ENCODE data around the gene RBM19. TPM values are rescaled to one million over a fixed set of nuclear protein-coding genes. Genes with fewer than 3 reads are reported as not detected.
A peak's percentile ranks its signal among the peaks of the same experiment; 100 is the strongest.

The RBM19 gene
- total RNA-seq, 2 experiments from 2014 or later = 29.6 to 33.8 TPM

DNA sequence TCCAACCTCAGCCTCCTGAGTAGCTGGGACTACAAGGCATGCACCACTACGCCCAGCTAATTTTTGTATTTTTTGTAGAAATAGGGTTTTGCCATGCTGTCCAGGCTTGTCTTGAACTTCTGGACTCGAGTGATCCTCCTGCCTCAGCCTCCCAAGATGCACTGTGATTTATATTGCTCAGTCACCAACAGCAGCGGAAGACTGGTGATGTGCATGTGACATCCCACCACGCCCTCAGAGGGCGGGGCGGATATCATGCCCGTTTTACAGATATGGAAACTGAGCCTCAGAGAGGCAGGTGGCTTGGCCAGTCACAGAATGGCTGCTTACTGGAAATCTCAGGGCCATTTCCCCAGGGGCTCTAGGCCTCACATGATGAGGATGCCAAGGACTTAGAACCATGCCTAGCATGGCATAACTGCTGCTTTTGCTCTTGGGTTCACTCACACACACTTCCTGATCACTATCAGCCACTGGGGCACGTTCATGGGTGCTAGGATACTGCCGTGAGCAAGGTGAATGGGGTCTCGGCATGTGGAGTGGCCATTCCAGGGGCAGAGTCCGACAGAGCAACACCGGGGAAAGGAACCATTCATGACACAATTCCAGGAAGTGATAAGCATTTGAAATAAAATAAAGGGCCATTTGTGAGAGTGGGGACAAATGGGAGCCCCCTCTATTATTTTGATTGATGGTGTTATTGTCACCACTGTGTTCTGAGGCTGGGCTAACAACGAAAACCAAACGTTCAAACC, 31.9 kb downstream of the RBM19 start:
- Mint-ChIP-seq H3K27ac (no peak overlapping the region), H3K36me3 (ENCODE audit: low read depth) (peaks cover 13% of the 10 kb centered on the region), H3K4me1 (ENCODE audit: low read depth) (peaks cover 12% of the 10 kb centered on the region), H3K27me3 (ENCODE audit: low read depth) (no peaks in the 10 kb centered on the region), H3K4me3 (no peak overlapping the region), H3K9me3 (ENCODE audit: insufficient read depth) (no peaks in the 10 kb centered on the region)
- no peak for DNase-seq
- CTCF ChIA-PET = no interaction called here
- POLR2A ChIA-PET = no interaction called here
- no peak for ATAC-seq

DNA sequence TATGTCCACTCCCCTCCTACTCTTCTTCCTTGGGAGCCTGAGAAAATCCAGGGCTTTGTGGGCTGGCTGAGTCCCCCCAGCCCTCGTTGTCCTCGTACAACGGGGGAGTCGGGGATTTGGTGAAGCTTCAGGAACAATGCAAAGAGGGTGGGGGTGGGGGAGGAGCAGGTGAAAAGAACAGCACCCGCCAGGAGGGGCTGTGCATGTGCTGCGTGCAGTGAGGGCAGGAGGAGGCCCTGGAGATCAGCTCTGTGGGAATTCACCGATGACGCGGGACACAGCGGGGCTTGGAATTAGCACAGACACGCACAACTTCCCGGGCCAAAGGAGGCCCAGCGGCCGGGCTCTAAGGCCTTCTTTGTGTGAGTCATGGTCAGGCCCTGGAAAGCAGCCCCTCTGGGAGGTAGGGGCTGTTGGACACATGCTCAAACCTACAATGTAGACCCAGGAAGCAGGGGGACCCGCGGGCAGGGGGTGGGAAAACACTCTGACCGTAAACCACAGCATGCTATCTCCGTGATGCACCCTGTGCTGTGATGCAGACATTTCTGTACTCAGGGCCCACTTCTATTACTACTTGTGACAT, 32.8 kb downstream of the RBM19 start:
- H3K9me3 Mint-ChIP-seq (ENCODE audit: insufficient read depth) = no peaks in the 10 kb centered on the region
- H3K27ac Mint-ChIP-seq = no peak overlapping the region

DNA sequence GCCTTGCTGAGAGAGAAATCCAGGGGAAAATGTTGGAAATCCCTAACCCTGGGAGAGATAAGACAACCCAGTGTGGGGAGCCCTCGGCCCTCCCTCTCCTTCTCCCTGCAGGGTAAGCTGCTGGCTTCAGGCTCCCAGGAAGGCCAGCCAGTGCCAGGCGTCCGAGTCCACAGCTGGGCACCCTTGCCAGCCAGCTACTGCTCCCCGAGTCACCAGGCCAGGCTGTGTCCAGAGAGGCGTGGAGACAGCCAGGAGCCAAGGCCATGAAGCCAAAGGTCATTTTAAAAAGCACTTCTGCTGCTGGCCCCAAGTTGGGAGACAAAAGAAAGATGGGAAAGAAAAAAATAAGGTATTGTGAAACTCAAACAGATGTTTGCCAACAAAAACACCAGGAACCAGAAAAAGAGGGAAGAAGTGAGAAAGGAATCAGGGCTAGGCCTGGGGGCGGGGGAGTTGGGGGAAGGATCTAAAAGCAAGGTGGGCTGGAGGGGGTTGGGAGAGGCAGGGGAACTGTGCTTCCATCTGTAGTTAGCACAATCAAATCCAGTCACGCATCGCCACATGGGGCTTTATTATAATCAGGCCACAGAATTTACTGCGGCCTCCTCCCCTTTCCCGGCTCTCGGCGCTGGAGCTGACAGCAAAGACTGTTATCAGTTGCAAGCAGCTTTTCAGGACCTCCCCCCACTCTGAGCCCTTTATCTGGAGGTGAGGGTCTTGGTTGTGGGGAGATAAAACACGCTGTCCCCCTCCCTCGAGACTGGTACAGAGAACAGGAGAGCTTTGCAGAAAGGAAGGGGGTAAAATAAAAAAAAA, 33.5 kb downstream of the RBM19 start:
- Mint-ChIP-seq H3K27ac (no peak overlapping the region), H3K27me3 (ENCODE audit: low read depth) (no peaks in the 10 kb centered on the region), H3K4me1 (ENCODE audit: low read depth) (peaks cover 14% of the 10 kb centered on the region), H3K4me3 (no peak overlapping the region), H3K9me3 (ENCODE audit: insufficient read depth) (no peaks in the 10 kb centered on the region), H3K36me3 (ENCODE audit: low read depth) (peaks cover 9% of the 10 kb centered on the region)
- ATAC-seq (no peak), DNase-seq (no peak)
- ChIA-PET POLR2A (no interaction called here), CTCF (no interaction called here)

More for the DNA sequence above, 32.8 kb downstream of the RBM19 start:
- ChIA-PET POLR2A (no interaction called here), CTCF (no interaction called here)
- no peaks in the 10 kb centered on the region for H3K27me3 Mint-ChIP-seq (ENCODE audit: low read depth)
- peaks cover 14% of the 10 kb centered on the region for H3K4me1 Mint-ChIP-seq (ENCODE audit: low read depth)
- ATAC-seq (no peak), DNase-seq (no peak)
- H3K36me3 Mint-ChIP-seq (ENCODE audit: low read depth) = peaks cover 9% of the 10 kb centered on the region
- H3K4me3 Mint-ChIP-seq = no peak overlapping the region

DNA sequence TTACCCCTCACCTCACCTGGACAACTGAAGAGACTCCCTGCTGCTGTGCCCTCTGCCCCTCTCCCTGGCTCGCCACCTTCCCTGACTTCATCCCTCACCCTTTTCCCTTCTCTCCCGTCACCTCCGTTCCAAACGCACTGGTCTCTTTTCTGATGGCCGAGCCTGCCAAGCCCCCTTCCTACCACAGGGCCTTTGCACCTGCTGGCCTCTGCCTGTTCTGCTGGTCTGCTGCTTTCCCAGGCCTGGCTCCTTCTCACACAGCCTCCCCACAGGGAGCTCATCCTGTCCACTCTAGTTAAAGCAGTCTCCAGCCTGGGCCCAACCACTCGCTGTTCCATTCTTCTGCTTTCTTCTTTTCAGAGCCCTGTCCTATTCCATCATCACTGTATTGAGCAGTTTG, 34.6 kb downstream of the RBM19 start:
- ChIA-PET POLR2A (no interaction called here), CTCF (no interaction called here)
- H3K9me3 Mint-ChIP-seq (ENCODE audit: insufficient read depth) = no peaks in the 10 kb centered on the region
- H3K36me3 Mint-ChIP-seq (ENCODE audit: low read depth) = peaks cover 13% of the 10 kb centered on the region
- H3K4me3 Mint-ChIP-seq = no peak overlapping the region
- H3K27me3 Mint-ChIP-seq (ENCODE audit: low read depth) = no peaks in the 10 kb centered on the region
- DNase-seq (no peak), ATAC-seq (no peak)
- peaks cover 22% of the 10 kb centered on the region for H3K4me1 Mint-ChIP-seq (ENCODE audit: low read depth)
- no peak overlapping the region for H3K27ac Mint-ChIP-seq

DNA sequence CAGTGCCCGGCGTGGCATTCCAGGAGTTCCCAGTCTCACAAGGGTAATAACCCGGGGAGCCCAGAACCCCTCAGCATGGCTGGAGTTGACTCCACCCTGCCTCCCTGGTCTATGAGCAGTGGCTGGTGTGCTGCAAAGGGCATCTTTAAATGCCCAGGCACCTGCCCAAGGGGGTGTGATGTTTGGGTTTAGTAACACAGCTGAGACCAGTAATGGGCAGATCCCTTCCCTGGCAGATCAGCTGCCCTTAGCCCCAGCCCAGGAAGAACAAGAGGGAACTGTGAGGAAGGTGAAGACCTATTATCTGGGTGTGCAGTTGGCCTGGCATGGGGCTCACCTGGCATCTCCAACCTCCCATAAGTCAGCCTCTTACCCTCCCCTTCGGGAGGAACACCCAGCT, 35.9 kb downstream of the RBM19 start:
- POLR2A ChIA-PET = no interaction called here
- H3K4me3 Mint-ChIP-seq = no peak overlapping the region
- CTCF ChIA-PET = interaction anchor here (1.2 kb wide), 1 partner anchor 50 kb away, joined by 3 read pairs; no protein-coding TSS in a partner anchor
- no peak for ATAC-seq
- no peak for DNase-seq
- H3K36me3 Mint-ChIP-seq (ENCODE audit: low read depth) = peaks cover 23% of the 10 kb centered on the region
- H3K4me1 Mint-ChIP-seq (ENCODE audit: low read depth) = peaks cover 23% of the 10 kb centered on the region
- H3K27me3 Mint-ChIP-seq (ENCODE audit: low read depth) = no peaks in the 10 kb centered on the region
- H3K27ac Mint-ChIP-seq = no peak overlapping the region
- H3K9me3 Mint-ChIP-seq (ENCODE audit: insufficient read depth) = no peaks in the 10 kb centered on the region

DNA sequence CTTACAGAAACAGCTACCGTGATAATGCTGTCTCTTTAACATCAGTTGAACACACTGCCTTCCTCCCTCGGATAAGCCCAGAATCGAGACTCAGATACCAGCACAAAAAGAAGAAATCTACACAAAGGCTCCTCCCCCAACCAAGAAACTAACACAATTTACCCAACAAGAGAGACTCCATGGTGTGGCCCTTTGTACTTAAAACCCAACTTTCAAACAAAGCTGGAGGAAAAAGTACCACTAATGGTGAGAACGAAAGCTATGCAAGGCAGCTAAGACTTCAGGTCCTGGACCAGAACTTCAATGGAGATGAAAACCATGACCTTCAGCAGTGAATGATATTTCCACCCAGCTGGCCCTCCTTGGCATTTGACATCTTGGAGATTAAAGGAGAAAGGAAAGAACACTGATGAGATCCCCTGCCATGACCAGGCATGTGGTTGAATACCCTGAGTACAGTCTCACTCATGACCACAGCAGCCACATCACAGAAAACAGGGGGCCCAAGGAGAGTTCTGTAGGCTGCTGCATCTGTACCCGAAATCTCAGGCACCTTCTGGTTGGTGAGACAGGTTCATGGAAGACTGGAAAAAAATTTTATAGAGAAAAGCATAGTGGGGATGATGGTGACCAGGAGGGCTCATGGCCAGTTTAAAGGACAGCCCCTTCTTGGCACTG, 36.7 kb downstream of the RBM19 start:
- no peak for DNase-seq
- no peak overlapping the region for H3K4me3 Mint-ChIP-seq
- H3K27ac Mint-ChIP-seq = no peak overlapping the region
- H3K9me3 Mint-ChIP-seq (ENCODE audit: insufficient read depth) = no peaks in the 10 kb centered on the region
- peaks cover 23% of the 10 kb centered on the region for H3K36me3 Mint-ChIP-seq (ENCODE audit: low read depth)
- H3K4me1 Mint-ChIP-seq (ENCODE audit: low read depth) = peaks cover 23% of the 10 kb centered on the region
- no peaks in the 10 kb centered on the region for H3K27me3 Mint-ChIP-seq (ENCODE audit: low read depth)
- ChIA-PET POLR2A (no interaction called here), CTCF (interaction anchor here (0.9 kb wide), 1 partner anchor 51 kb away, joined by 3 read pairs; no protein-coding TSS in a partner anchor)
- ATAC-seq = peak; percentile 63

DNA sequence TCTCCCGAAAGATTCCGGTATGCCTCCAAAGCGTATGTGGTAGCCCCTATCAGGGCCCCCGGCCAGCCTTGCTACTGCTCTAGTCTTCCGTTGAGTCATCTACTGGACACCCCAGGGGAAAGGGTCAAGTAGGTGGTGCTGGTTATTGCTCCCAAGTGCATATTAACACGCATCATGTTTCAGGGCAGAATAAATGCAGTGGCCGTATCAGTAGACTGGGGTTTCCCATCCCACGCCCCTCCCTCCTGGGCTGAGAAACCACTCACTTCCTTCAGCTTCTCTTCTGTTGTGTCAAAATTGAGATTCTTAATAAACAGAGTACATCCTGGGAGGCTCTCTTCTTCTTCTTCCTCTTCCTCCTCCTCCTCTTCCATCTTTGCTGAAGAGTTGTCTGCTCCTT, 39.3 kb downstream of the RBM19 start:
- DNase-seq (no peak), ATAC-seq (no peak)
- peak overlapping the region; percentile 34 for H3K27ac Mint-ChIP-seq
- H3K27me3 Mint-ChIP-seq (ENCODE audit: low read depth) = no peaks in the 10 kb centered on the region
- no peak overlapping the region for H3K4me3 Mint-ChIP-seq
- no peaks in the 10 kb centered on the region for H3K9me3 Mint-ChIP-seq (ENCODE audit: insufficient read depth)
- peaks cover 23% of the 10 kb centered on the region for H3K4me1 Mint-ChIP-seq (ENCODE audit: low read depth)
- CTCF ChIA-PET = interaction anchor here (0.9 kb wide), 1 partner anchor 10 kb away, joined by 3 read pairs; no protein-coding TSS in a partner anchor
- peaks cover 27% of the 10 kb centered on the region for H3K36me3 Mint-ChIP-seq (ENCODE audit: low read depth)
- POLR2A ChIA-PET = no interaction called here

DNA sequence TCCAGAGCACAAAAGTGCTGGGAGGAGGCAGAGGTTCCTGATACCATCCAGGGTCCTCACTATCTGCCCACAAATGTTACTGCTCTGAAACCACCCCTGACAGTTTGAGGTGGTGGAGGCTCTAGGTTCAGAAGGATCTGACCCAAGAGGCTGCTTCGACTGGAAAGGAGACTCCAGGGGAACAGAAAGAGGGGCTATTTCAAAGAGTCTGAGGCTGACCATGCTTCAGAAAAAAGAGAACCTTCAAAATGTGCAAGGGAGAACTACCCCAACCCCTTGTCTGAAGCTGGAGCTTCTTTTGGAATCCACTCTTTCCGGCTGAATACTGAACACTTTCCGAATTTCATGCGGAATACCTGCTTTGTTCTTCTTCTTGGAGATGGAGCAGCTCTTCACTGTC, 41.8 kb downstream of the RBM19 start:
- H3K36me3 Mint-ChIP-seq (ENCODE audit: low read depth) = peaks cover 24% of the 10 kb centered on the region
- ChIA-PET POLR2A (no interaction called here), CTCF (no interaction called here)
- no peaks in the 10 kb centered on the region for H3K9me3 Mint-ChIP-seq (ENCODE audit: insufficient read depth)
- no peaks in the 10 kb centered on the region for H3K27me3 Mint-ChIP-seq (ENCODE audit: low read depth)
- no peak overlapping the region for H3K27ac Mint-ChIP-seq
- no peak overlapping the region for H3K4me3 Mint-ChIP-seq
- H3K4me1 Mint-ChIP-seq (ENCODE audit: low read depth) = peaks cover 12% of the 10 kb centered on the region
- ATAC-seq = no peak
- DNase-seq = no peak

DNA sequence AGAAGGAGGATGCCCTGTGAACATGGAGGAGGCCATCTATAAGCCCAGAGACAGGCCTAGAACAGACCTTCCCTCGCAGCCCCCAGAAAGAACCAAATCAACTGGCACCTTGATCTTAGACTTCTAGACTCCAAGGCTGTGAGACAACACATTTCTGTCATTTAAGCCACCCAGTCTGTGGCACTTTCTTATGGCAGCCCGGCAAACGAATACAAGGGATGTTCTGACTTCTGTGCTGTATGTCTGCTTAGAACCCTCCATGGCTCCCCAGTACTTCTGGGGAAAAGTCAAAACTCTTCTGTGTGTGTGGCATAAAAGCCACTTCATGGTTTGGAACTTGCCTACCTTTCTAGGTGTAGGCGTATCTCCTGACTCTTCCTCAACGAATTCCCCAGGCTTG, 42.9 kb downstream of the RBM19 start:
- POLR2A ChIA-PET = no interaction called here
- no peak for ATAC-seq
- CTCF ChIA-PET = interaction anchor here (1.0 kb wide), 1 partner anchor 57 kb away, joined by 3 read pairs; no protein-coding TSS in a partner anchor
- peaks cover 22% of the 10 kb centered on the region for H3K36me3 Mint-ChIP-seq (ENCODE audit: low read depth)
- H3K27ac Mint-ChIP-seq = no peak overlapping the region
- peaks cover 9% of the 10 kb centered on the region for H3K4me1 Mint-ChIP-seq (ENCODE audit: low read depth)
- DNase-seq = no peak
- H3K4me3 Mint-ChIP-seq = no peak overlapping the region
- no peaks in the 10 kb centered on the region for H3K9me3 Mint-ChIP-seq (ENCODE audit: insufficient read depth)
- H3K27me3 Mint-ChIP-seq (ENCODE audit: low read depth) = no peaks in the 10 kb centered on the region

DNA sequence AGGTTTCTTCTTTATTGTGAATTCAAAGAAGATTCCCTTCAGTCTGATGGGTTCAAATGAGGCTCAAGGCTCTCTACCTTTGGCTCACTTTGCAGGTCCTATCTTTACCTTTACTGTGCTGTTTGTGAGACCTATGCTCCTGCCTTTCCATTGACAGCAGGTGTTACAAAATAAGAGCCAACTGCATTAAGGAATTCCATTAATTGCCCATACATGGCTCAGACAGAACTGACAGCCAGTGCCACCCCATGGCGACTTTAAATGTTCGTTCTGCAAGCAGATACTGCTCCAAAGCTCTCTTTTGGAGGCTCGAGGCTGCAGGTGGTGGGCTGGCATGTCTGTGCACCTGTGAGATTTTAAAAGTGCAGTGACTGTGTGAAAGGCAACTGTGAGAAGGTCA, 44.7 kb downstream of the RBM19 start:
- ChIA-PET POLR2A (no interaction called here), CTCF (no interaction called here)
- no peak for DNase-seq
- no peaks in the 10 kb centered on the region for H3K27me3 Mint-ChIP-seq (ENCODE audit: low read depth)
- H3K36me3 Mint-ChIP-seq (ENCODE audit: low read depth) = peaks cover 17% of the 10 kb centered on the region
- H3K27ac Mint-ChIP-seq = no peak overlapping the region
- no peak for ATAC-seq
- H3K9me3 Mint-ChIP-seq (ENCODE audit: insufficient read depth) = no peaks in the 10 kb centered on the region
- peaks cover under 1% of the 10 kb centered on the region for H3K4me1 Mint-ChIP-seq (ENCODE audit: low read depth)
- no peak overlapping the region for H3K4me3 Mint-ChIP-seq

DNA sequence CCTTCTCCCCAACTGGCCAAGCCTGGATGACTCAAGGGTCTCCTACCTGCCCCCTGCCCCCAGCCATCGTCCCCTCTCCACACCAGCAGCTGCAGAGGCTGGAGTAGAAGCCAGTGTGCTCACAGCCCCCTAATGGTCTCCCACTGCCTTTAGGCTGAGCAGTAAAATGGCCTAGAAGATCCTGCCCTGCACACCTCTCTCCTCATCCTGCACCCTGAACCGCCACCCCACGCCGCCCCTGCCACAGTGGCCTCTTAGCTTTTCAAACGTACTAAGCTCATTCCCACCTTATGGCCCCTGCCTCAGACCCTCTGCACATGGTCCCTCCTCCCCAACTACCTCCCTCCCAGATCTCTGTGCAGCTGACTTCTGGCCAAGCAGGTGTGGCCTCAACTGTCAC, 46.3 kb downstream of the RBM19 start:
- ChIA-PET CTCF (no interaction called here), POLR2A (no interaction called here)
- Mint-ChIP-seq H3K36me3 (ENCODE audit: low read depth) (peaks cover 14% of the 10 kb centered on the region), H3K27ac (no peak overlapping the region), H3K4me1 (ENCODE audit: low read depth) (no peaks in the 10 kb centered on the region), H3K4me3 (no peak overlapping the region), H3K9me3 (ENCODE audit: insufficient read depth) (no peaks in the 10 kb centered on the region), H3K27me3 (ENCODE audit: low read depth) (no peaks in the 10 kb centered on the region)
- DNase-seq (no peak), ATAC-seq (no peak)

DNA sequence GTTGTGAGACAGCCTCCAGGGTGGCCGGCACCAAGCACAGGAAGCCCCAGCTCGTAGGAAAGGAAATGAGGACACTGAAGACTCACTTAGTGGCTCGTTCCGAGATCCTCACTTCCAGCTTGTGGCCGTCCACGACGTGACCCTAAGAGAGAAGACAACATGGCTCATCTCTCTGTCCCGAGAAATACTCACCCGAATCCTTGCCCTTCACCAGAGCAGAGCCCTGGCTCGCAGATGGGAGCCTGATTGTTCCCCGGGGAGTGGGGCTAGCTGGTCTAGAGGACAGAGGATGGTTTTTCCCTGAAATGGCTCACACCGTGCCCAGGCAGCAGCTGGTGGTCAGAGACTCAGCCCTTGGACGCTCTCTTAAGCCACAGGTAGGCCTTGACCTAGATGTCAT, 47.8 kb downstream of the RBM19 start:
- H3K36me3 Mint-ChIP-seq (ENCODE audit: low read depth) = peaks cover 9% of the 10 kb centered on the region
- CTCF ChIA-PET = no interaction called here

More for the DNA sequence above, 47.8 kb downstream of the RBM19 start:
- H3K27me3 Mint-ChIP-seq (ENCODE audit: low read depth) = no peaks in the 10 kb centered on the region
- DNase-seq (no peak), ATAC-seq (no peak)
- H3K27ac Mint-ChIP-seq = no peak overlapping the region
- H3K4me3 Mint-ChIP-seq = no peak overlapping the region
- POLR2A ChIA-PET = no interaction called here
- no peaks in the 10 kb centered on the region for H3K9me3 Mint-ChIP-seq (ENCODE audit: insufficient read depth)
- no peaks in the 10 kb centered on the region for H3K4me1 Mint-ChIP-seq (ENCODE audit: low read depth)
